ENCODE measurements around the gene PPOX. TPM values are rescaled to one million over a fixed set of nuclear protein-coding genes. Genes with fewer than 3 reads are reported as not detected.

Gene PPOX
- total RNA-seq, 1 donor from 2014 or later: 40.7 TPM

- Mint-ChIP-seq H3K36me3 (ENCODE audit: low read depth) (peaks cover 4% of the 10 kb centered on the region), H3K27ac (no peak overlapping the region), H3K9me3 (no peaks in the 10 kb centered on the region), H3K27me3 (no peaks in the 10 kb centered on the region), H3K4me3 (no peak overlapping the region), H3K4me1 (peaks cover 4% of the 10 kb centered on the region)
- intact Hi-C loops (cut with micrococcal nuclease): no loop called here
- DNase-seq (no peak), ATAC-seq (ENCODE audit: low read depth) (no peak)
- POLR2A ChIA-PET: interaction anchor here (0.6 to 1.2 kb wide), 4 partner anchors 9 to 89 kb away, joined by 3 to 5 read pairs (median 4); partner anchors contain the start of genes KLHDC9, NIT1 and PFDN2
- CTCF ChIA-PET: interaction anchor here (1.0 to 5.4 kb wide), 11 partner anchors 17 to 302 kb away, joined by 3 to 37 read pairs (median 4); partner anchors contain the start of genes ITLN2, NIT1 and PFDN2
- TF ChIP-seq CTCF (IDR thresholded peaks at IDR 0.05): no peak
Observed at GRCh38 chr1:161138431-161138830, 27.8 kb upstream of the PPOX start.

- ATAC-seq (ENCODE audit: low read depth): peak; percentile 50
Observed at GRCh38 chr1:161139766-161140165, 26.5 kb upstream of the PPOX start.

GRCh38 chr1:161140755-161141400 is 25.3 kb upstream of the PPOX start:
- POLR2A ChIA-PET: interaction anchor here (0.6 to 2.3 kb wide), 6 partner anchors 19 to 115 kb away, joined by 3 to 11 read pairs (median 4); partner anchors contain the start of gene USF1
- no peak for DNase-seq
- no peak for ATAC-seq (ENCODE audit: low read depth)
- no peak for TF ChIP-seq CTCF (IDR thresholded peaks at IDR 0.05)
- no peak overlapping the region for H3K4me3 Mint-ChIP-seq
- no peak overlapping the region for H3K27ac Mint-ChIP-seq
- H3K27me3 Mint-ChIP-seq: no peaks in the 10 kb centered on the region
- intact Hi-C loops (cut with micrococcal nuclease): loop anchor here (1.0 kb wide), 2 partner anchors 144 to 148 kb away; no protein-coding TSS in a partner anchor
- CTCF ChIA-PET: interaction anchor here (0.6 to 5.4 kb wide), 10 partner anchors 12 to 397 kb away, joined by 3 to 37 read pairs (median 5); partner anchors contain the start of genes ARHGAP30, KLHDC9 and UFC1
- no peaks in the 10 kb centered on the region for H3K9me3 Mint-ChIP-seq
- H3K36me3 Mint-ChIP-seq (ENCODE audit: low read depth): peaks cover 3% of the 10 kb centered on the region
- no peaks in the 10 kb centered on the region for H3K4me1 Mint-ChIP-seq

More at GRCh38 chr1:161139766-161140165, 26.5 kb upstream of the PPOX start:
- no peaks in the 10 kb centered on the region for H3K9me3 Mint-ChIP-seq
- intact Hi-C loops (cut with micrococcal nuclease): loop anchor here (1.0 kb wide), 3 partner anchors 69 to 146 kb away; no protein-coding TSS in a partner anchor
- ChIA-PET POLR2A (interaction anchor here (2.3 kb wide), 1 partner anchor 95 kb away, joined by 11 read pairs; the partner anchor contains the start of gene USF1), CTCF (interaction anchor here (0.8 to 5.4 kb wide), 10 partner anchors 13 to 749 kb away, joined by 3 to 37 read pairs (median 5); partner anchors contain the start of genes ARHGAP30, KLHDC9 and UFC1)
- H3K4me3 Mint-ChIP-seq: no peak overlapping the region
- no peaks in the 10 kb centered on the region for H3K27me3 Mint-ChIP-seq
- DNase-seq: no peak
- TF ChIP-seq CTCF (IDR thresholded peaks at IDR 0.05): no peak
- peaks cover 4% of the 10 kb centered on the region for H3K36me3 Mint-ChIP-seq (ENCODE audit: low read depth)
- no peak overlapping the region for H3K27ac Mint-ChIP-seq
- peaks cover 4% of the 10 kb centered on the region for H3K4me1 Mint-ChIP-seq

- ATAC-seq (ENCODE audit: low read depth) (no peak), DNase-seq (no peak)
- Mint-ChIP-seq H3K27ac (no peak overlapping the region), H3K9me3 (no peaks in the 10 kb centered on the region), H3K4me1 (no peaks in the 10 kb centered on the region), H3K36me3 (ENCODE audit: low read depth) (no peaks in the 10 kb centered on the region), H3K4me3 (no peak overlapping the region), H3K27me3 (no peaks in the 10 kb centered on the region)
- TF ChIP-seq CTCF (IDR thresholded peaks at IDR 0.05): no peak
- ChIA-PET CTCF (interaction anchor here (0.9 kb wide), 1 partner anchor 76 kb away, joined by 3 read pairs; the partner anchor contains the start of gene ARHGAP30), POLR2A (interaction anchor here (0.8 kb wide), 1 partner anchor 9 kb away, joined by 3 read pairs; no protein-coding TSS in a partner anchor)
- intact Hi-C loops (cut with micrococcal nuclease): no loop called here
Observed at GRCh38 chr1:161145832-161146231, 20.4 kb upstream of the PPOX start.

- POLR2A ChIA-PET: interaction anchor here (0.7 to 3.3 kb wide), 20 partner anchors 9 to 555 kb away, joined by 3 to 34 read pairs (median 6); partner anchors contain the start of genes ARHGAP30, B4GALT3, DEDD and F11R
- H3K4me3 Mint-ChIP-seq: peak overlapping the region; percentile 99
- no peak for TF ChIP-seq CTCF (IDR thresholded peaks at IDR 0.05)
Observed at GRCh38 chr1:161153176-161153575, 13.1 kb upstream of the PPOX start.

More at GRCh38 chr1:161153176-161153575, 13.1 kb upstream of the PPOX start:
- peak; percentile 6 for ATAC-seq (ENCODE audit: low read depth)
- H3K9me3 Mint-ChIP-seq: no peaks in the 10 kb centered on the region
- DNase-seq: no peak
- intact Hi-C loops (cut with micrococcal nuclease): loop anchor here (1.0 kb wide), 4 partner anchors 13 to 84 kb away; partner anchors contain the start of genes ARHGAP30, DEDD and PPOX
- CTCF ChIA-PET: interaction anchor here (1.0 to 3.2 kb wide), 3 partner anchors 12 to 163 kb away, joined by 6 to 12 read pairs (median 7); partner anchors contain the start of gene PPOX
- H3K4me1 Mint-ChIP-seq: peaks cover 19% of the 10 kb centered on the region
- H3K27me3 Mint-ChIP-seq: no peaks in the 10 kb centered on the region
- H3K36me3 Mint-ChIP-seq (ENCODE audit: low read depth): peaks cover 22% of the 10 kb centered on the region
- peak overlapping the region; percentile 100 for H3K27ac Mint-ChIP-seq

Measured in activated B cell treated with CpG ODN at 0.5 μM for 24 hours (primary cell).